GM18519 (cell line): ENCODE results near the gene TPO.
"Not testable (repeated sequence)": the region's sequence is repeated elsewhere in the genome, so short reads cannot be mapped to it uniquely, and the experiment has no call there.

ENCODE experiments used
- ATAC-seq: cut with Tn5 transposase; IDR thresholded peaks from one replicate; pipeline ENCODE4 v1.9.1; 2021; ENCODE audit warnings: mild to moderate bottlenecking, moderate library complexity; ENCODE audit not compliant: unreplicated experiment, low FRiP score

TPO gene

DNA sequence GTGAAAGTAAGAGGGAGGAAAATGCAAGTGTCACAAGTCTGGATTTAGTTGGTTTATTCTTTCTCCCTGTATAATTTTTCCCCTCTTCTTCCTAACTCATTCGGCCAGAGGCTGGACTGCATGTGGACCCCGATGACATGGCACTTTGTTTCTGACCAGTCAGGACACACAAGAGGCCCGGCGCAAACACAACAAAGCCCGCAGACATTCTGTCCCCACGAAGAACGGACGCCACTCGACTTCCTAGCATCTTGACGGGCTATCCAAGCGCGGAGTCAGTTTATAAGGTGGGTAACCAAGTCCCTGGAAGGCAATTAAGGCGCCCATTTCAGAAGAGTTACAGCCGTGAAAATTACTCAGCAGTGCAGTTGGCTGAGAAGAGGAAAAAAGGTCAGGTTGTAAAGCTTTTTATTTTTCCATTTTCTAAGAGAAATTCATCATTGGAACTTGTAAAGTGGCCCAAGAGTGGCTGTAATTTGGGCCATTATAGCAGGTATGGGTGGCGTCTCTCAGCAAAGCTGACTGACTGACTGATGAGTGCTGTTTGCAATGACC, at the start of gene TPO:
TSS of gene TPO (plus strand) at position 308 of the 555 bp plus-strand sequence. CDS start 946 bp downstream, outside the sequence.
- ATAC-seq, result no peak

DNA sequence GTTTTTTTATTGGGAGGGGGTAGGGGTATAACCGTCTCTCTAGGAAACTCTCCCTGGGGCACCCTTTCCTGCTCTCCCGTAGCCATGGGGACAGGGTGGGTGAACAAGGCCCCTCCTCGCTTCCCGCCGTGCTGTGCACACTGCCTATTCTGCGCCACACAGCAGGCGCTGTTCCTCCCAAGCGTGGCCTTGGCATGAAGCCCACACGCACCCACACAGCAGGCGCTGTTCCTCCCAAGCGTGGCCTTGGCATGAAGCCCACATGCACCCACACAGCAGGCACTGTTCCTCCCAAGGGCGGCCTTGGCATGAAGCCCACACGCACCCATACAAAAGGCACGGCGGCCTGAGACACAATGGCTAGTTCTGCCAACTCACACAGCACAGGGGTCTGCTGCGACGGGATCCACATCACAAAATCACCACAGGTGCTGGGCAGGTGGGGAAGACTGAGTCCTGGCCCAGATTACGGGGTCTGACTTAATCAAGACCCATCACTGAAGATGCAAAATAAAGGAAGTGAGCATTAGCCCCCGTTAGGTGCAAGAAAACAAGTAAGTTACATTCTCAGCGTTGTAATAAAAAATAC, 46.6 kb upstream of the TPO start:
- no peak for ATAC-seq

DNA sequence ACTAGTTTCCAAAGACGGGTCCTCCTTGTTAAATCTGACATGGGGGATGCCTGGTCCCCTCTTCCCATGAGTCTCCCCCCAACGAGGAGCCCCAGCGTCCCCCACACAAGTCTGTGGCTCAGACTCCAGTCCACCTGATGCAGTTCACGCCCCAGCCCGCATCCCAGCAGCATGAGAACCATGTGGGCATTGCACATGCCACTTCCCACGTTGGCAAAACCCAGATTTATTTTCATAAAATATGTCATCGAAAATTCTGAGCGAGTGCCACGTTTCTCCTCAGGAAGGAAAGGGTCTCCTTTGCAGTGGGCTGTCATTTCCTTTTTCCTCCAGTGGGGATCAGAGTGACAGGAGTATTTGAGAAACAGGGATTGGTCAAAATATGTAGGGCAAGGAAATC, 45.7 kb upstream of the TPO start:
- no peak for ATAC-seq

DNA sequence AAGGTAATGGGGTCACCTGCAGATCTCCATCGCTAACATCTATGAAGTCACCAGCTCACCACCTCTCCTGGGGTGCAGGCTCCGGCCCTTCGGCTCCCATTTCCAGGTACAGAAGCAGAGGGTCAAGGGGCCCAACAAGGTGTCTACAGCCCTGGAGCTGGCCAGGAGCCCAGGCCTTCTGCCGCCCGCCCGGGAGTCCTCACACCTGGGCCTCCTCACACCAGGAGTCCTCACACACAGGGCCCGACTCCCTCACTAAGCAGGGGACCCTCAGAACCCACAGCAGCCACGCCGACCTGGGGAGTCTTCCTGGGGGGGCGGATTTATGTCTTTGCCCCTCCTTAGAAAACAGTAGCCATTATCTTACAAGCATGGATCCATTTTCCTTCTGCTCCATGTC, 43.4 kb upstream of the TPO start:
- no peak for ATAC-seq

GRCh38 chr2:1370461-1370860, 42.8 kb upstream of the TPO start:
- ATAC-seq, result no peak

DNA sequence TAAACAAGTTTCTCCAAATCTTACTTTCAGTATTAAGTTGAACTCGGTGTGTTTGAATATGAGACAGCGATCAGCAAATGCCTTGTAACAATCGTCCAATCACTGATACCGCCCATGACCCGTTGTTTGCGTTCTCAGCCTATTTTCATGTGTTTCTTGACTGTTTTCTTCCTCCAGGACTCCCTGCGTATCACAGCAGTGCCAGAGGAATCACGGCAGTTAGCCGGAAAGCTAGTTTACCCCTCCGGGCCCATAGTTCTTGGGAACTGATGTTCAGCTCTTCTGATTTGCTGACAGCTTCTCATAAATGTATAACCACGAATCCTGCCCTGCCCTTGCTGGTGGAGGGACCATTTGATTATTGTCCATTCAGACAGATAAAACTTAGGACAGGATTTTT, 42.2 kb upstream of the TPO start:
- ATAC-seq, result no peak

DNA sequence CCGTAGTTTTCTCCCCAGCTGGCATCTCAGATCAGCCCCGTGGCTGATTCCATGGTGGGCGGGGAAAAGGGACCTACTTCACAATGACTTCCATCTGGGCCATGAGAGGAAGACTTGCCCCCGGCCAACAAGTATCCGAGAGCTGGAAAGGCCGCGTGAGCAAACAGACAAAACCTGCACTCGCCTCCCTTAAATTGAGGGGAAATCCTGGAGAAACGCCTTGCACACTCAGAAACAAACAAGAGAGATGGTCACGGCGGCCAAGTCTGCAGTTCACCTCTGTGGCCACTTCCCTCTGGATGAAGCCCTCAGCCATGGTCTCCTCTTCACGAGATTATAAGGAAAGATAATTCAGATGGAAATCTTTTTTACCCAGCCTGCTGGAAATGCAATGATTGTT, 39.4 kb upstream of the TPO start:
- ATAC-seq, result no peak

DNA sequence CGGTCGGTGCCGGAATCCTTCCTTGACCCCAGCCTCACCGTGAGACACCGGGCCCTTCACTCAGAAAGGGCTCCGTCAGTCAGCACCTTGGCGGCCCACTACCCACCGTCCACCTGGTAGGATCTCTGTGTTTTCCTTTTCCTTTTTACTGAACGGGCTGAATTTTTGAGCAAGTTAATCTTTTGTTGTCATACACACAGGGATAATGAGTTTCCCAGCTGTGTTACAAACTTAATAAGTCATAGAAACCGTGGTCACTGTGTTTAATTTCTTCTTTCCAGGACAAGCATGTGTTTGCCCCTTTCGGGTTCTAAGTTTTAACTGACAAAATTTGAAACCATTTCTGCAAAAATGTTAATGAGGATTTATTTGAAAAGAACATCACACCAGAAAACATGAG, 39.0 kb upstream of the TPO start:
- no peak for ATAC-seq

- no peak for ATAC-seq
Observed at GRCh38 chr2:1375794-1376193, 37.5 kb upstream of the TPO start.

DNA sequence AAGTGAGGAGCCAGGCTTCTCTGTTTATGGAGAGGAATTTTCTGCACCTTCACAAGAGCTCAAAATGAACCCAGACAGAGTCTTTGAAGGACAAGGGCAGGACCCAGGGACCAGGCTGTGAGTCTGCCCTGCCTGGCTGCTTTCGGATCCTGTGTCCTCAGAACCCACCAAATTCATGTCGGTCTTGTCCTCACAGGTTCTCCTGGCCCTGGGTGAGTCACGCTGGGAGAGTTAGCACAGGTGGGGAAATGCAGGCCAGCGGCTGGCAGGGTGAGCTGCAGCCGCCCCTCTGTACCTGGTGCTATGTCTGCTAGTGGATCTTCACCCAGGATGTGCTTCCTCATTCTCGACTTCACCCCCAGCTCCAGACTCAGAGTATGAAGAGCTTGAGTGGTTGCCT, 35.8 kb upstream of the TPO start:
- ATAC-seq, result no peak

DNA sequence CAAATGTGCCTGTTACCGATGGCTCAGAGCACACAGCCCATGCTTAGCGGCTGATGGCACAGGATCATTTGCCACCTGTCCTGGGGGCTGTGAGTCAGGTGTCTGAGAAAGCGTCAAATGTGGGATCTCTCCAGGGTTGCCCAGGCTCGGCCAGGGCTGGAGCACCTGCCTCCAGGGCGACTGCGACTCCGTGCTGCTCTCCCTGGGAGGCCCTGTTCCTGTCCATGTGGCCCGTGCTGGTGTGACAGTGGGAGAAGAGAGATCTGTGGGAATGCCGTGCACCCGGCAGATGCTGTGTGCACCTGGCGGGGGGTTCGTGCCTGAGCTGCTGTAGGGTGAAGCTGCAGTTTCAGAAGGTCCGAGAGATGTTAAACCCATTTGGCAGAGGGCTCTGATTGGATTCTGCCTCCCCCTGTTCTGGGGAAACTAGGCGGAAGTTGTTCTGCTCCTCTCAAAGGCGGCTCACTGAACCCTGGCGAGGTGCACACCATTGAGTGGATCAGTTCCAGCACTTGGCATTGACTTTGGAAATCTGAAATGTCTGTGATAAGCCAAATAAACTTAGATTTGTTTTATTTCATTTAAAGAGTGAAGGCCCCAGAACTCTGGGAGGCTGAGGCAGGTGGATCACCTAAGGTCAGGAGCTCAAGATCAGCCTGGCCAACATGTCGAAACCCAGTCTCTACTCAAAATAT, 34.7 kb upstream of the TPO start:
- ATAC-seq, result no peak

DNA sequence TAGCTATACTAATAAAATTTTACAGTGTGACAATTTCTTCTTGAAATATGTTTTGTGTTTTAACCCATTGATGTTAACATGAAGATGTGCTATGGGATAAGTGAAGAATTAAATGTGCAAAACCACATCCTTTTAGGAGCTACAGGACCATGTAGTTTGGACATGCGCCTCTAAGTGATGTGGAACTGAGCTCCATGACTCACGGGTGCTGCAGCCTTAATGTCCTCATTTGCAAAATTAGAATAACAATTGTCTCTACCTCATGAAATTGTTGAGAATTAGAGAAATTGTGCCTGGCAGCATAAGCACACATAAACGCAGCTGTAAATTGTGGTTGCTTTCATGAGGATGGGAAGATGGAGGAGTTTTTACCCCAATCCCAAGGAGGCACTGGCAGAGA, 31.6 kb upstream of the TPO start:
- ATAC-seq, result no peak

- not testable (repeated sequence) for ATAC-seq
Observed at GRCh38 chr2:1387954-1388725, 25.1 kb upstream of the TPO start.

DNA sequence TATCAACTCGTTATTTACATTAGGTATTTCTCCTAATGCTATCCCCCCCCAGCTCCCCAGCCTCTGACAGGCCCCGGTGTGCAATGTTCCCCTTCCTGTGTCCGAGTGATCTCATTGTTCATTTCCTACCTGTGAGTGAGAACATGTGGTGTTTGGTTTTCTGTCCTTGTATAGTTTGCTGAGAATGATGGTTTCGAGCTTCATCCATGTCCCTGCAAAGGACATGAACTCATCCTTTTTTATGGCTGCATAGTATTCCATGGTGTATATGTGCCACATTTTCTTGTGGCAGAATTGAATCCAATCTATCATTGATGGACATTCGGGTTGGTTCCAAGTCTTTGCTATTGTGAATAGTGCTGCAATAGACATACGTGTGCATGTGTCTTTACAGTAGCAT, 23.1 kb upstream of the TPO start:
- not testable (repeated sequence) for ATAC-seq

DNA sequence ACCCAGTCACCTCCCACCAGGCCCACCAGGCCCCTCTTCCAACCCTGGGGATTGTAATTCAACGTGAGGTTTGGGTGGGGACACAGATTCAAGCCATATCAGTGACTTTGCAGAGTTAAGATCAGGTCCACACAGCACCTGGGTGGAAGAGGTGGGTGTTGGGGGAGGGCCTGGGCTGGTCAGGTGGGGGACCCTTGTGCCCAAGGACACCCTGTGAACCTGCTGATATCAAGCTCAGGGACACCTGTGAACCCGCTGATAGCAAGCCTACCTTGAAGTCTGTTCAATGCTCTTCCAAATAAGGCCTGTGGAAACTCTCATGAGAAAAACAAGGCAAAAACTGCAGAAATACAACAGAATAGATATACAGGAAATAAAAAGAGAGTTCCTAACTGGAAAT, 19.9 kb upstream of the TPO start:
- ATAC-seq, result no peak

DNA sequence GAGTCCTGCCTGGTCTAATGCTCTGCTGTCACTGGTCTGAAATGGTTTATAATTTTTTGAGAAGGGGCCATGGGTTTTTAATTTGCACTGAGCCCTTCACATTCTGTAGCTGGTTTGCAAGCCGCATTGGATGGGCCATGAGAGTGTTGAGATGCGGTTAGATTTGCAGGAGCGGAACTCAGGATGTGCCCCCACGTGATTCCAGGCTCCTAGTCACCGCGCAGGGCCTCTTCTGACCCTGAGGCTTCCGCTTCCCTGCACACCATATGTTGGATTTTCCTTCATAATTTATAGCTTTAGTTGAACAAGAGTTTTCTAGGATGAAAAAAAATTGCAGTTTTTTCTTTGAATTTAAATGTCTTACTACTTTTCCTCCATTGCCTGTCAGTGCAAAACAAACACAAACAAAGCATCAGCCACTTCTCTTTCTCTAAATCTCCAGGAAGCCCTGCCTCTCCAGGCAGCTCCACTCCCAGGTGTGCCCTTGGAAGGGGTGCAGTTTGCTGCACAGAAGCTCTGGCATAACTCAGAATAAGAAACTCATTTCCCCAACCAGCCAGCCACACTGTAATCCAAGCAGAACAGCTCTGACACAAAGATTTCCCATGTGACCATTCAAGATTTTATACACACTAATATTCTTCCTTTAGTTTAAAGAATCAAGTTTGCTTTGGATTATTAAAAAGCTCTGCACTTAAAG, 18.4 kb upstream of the TPO start:
- no peak for ATAC-seq

DNA sequence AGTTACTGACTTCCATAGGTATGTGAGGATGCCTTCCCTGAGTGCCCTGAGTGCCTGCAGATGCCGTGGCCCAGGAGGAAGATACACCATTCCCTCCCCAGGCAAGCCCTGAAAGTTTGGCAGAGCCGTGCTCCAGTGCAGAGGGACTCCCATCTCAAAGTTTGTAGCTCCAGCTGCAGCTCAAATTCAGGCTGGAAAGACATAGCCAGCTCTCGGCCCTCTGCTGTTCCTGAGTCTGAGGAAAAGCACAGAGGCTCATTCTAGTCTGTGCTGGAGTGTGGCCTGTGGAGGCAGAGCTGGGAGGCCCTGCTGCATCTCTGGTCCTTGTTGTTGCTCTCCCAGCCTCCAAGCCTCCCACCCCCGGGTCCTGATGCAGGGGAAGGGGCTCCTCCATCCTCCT, 15.9 kb upstream of the TPO start:
- no peak for ATAC-seq

DNA sequence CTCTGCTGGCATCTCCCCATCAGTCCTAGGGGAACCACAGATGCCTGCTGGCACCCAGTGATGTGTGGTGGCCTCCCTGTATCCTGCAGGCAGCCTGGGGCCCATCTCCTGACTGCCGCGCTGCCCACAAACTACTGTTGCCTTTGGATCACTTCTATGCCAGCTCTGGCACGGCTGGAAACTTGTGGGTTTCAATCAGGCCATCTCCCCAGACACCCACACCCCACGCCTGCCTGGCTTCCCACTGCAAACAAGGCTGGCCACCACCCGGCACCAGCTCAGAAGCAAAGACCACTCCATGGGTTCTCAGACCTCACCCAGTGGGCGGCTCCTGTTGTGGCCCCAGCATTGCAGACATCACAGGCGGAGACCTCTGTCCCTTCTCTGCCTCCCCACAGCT, 15.1 kb upstream of the TPO start:
- ATAC-seq, result no peak

GRCh38 chr2:1400943-1401735, 12.1 kb upstream of the TPO start:
- ATAC-seq, result no peak

- no peak for ATAC-seq
Observed at GRCh38 chr2:1402064-1402463, 11.2 kb upstream of the TPO start.
